Ovary (tissue), 9 donors: ENCODE measurements around the gene INHBB. TPM values are rescaled to one million over a fixed set of nuclear protein-coding genes. Genes with fewer than 3 reads are reported as not detected.

Source experiments
- DNase-seq, 5 donors: peaks; one replicate each; pipeline ENCODE4 v3.0.0-alpha.2; 2019 to 2020
- H3K27ac ChIP-seq, 2 donors: fragments of 200-600 bp; one replicate each; pipeline versions ENCODE4 v1.5.1 to v1.8.0; 2019 to 2022
- H3K27me3 ChIP-seq: fragments of 200-600 bp; one replicate; pipeline ENCODE4 v1.8.0; 2022
- H3K36me3 ChIP-seq: fragments of 200-600 bp; sonication (generic); one replicate; pipeline ENCODE4 v1.5.1; 2019
- H3K4me1 ChIP-seq: one replicate; pipeline ENCODE4 v1.8.1; 2013; ENCODE audit warnings: mild to moderate bottlenecking, moderate library complexity; ENCODE audit not compliant: insufficient read depth
- H3K4me3 ChIP-seq: fragments of 200-600 bp; sonication (generic); one replicate; pipeline ENCODE4 v1.5.1; 2017
- H3K9me3 ChIP-seq, 2 donors: fragments of 200-600 bp in 1 of 2; sonication (generic) in 1 of 2; one replicate each; pipeline versions ENCODE4 v1.5.1 to v1.8.1; 2013 to 2019; ENCODE audit warnings: mild to moderate bottlenecking in 1 of 2, moderate library complexity in 1 of 2
- EP300 ChIP-seq: sonication (generic); formaldehyde crosslinking; IDR thresholded peaks from one replicate; pipeline ENCODE4 v1.6.1; 2017; ENCODE audit warnings: antibody characterized with exemption
- POLR2A ChIP-seq: fragments of 450-650 bp; IDR thresholded peaks from one replicate; pipeline ENCODE4 v1.6.1; 2017; ENCODE audit warnings: antibody characterized with exemption, mild to moderate bottlenecking, moderate library complexity
- WGBS, 3 donors: extraction: QIAGEN DNeasy Blood & Tissue Kit in 1 of 3; methylation state at CpG; one replicate each; pipeline versions ENCODE4 v1.1.5 to v1.1.7; 2013 to 2017; 5-methylcytosine and 5-hydroxymethylcytosine counted together
- intact Hi-C, 4 donors: fragments of 100-400 bp; cut with DNase I; formaldehyde crosslinking; loops; one replicate each; pipeline versions ENCODE4 v1.11.0 to v1.15.1; 2022 to 2023
- polyA plus RNA-seq, 2 donors: library from polyadenylated mRNA; stranded (reverse); fragments of 200-250 nt in 1 of 2; fragments of 350-450 nt in 1 of 2; fragmentation: Illumina TruSeq in 1 of 2; extraction: RNeasy Lipid Tissue Mini Kit (QIAGEN cat#74804) in 1 of 2; gene quantifications; one replicate each; pipeline ENCODE4 v1.2.3, GENCODE V29; 2013 to 2014
- total RNA-seq, 7 donors: library from RNA; depleted of rRNA in 2 of 7; stranded (reverse); fragments of >200 nt in 2 of 7; fragmentation: NEBNext Ultra II Directional in 3 of 7; extraction: Animal tissue kit (Norgen Biotek cat#: 25700) in 3 of 7; gene quantifications; one replicate each; pipeline versions ENCODE4 v1.1.0 to v1.2.4, GENCODE V29; 2016 to 2023
- TF ChIP-seq, protein P1 (sequence below), 3 donors: fragments of 450-650 bp in 2 of 3; fragments of 200-600 bp in 1 of 3; IDR thresholded peaks; one replicate each; pipeline versions ENCODE4 v1.5.1 to v1.8.0; 2016 to 2022; ENCODE audit warnings: antibody characterized with exemption in 3 of 3, mild to moderate bottlenecking in 1 of 3
- donor health status: DM: no; HTN: no; CAD: no; lungs with moderate emphysema.
- donor health status: DM: no; HTN: no; CAD: no.
- donor health status: Bipolar disorder and iron deficiency.
- donor health status: DM: yes; HTN: yes; CAD: no.
- donor health status: DM: no; HTN: no; CAD: no.
- donor health status: DM: yes; HTN: yes; CAD: no.

The INHBB gene
- total and polyA plus RNA-seq, 9 donors, result 1.1 to 6.9 (median 4.0) TPM

DNA sequence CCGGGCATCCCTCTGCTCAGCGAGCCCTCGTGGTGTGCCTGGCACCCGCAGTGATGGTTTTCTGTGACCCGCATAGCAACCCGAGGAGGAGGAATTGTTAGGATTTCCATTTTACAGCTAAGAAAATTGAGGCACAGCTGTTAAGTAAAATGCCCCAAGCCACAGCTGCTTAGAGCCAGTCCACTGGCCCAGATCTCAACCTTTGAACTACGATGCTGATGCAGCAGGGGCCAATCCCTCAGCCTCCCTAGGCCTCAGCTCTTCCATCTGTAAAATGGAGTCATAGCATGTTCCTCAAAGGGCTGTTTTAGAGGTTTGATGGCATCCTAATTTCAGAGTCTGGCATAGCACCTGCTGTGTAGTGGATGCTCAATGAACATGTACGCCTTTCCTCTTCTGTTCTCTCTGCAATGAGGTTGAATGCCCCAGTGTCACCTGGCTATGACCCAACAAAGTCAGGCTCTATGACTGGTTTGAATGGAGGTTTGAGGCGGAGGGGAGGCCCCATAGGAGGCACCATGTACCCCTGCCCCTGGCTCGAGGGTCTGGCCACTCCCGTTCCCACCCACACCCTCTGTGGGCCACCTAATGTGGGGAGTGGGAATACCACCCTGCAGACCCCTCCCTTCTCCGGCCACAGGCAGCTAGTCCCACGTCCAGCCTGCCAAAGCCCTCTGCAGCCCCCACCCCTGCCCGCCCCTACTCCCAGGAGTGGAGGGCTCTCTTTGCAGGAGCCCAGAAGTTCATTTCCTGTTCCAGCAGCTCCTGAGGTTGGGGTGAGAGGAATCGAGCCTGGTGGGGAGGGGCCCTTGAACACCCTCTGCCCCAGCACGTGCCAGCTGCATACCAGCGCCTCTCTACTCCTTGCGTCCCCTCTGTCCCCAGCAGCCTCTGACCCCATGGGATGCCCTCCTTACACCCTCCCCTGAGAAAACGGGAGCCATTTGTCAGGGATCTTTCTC is 31.0 kb downstream of the INHBB start:
- H3K4me3 ChIP-seq, result no peak overlapping the region
- no peak for DNase-seq
- H3K36me3 ChIP-seq, result no peaks in the 10 kb centered on the region
- H3K27ac ChIP-seq, result no peak overlapping the region
- H3K9me3 ChIP-seq, result no peaks in the 10 kb centered on the region
- H3K4me1 ChIP-seq, result no peaks in the 10 kb centered on the region
- TF ChIP-seq, protein P1, sequence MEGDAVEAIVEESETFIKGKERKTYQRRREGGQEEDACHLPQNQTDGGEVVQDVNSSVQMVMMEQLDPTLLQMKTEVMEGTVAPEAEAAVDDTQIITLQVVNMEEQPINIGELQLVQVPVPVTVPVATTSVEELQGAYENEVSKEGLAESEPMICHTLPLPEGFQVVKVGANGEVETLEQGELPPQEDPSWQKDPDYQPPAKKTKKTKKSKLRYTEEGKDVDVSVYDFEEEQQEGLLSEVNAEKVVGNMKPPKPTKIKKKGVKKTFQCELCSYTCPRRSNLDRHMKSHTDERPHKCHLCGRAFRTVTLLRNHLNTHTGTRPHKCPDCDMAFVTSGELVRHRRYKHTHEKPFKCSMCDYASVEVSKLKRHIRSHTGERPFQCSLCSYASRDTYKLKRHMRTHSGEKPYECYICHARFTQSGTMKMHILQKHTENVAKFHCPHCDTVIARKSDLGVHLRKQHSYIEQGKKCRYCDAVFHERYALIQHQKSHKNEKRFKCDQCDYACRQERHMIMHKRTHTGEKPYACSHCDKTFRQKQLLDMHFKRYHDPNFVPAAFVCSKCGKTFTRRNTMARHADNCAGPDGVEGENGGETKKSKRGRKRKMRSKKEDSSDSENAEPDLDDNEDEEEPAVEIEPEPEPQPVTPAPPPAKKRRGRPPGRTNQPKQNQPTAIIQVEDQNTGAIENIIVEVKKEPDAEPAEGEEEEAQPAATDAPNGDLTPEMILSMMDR (IDR thresholded peaks at IDR 0.05), result no peak
- TF ChIP-seq EP300 (no peak), POLR2A (no peak)
- intact Hi-C loops, result no loop called here
- 77 to 81% (median 79%) methylated on average over 19 of the region's 19 CpGs for WGBS, 3 donors
- H3K27me3 ChIP-seq, result no peaks in the 10 kb centered on the region

DNA sequence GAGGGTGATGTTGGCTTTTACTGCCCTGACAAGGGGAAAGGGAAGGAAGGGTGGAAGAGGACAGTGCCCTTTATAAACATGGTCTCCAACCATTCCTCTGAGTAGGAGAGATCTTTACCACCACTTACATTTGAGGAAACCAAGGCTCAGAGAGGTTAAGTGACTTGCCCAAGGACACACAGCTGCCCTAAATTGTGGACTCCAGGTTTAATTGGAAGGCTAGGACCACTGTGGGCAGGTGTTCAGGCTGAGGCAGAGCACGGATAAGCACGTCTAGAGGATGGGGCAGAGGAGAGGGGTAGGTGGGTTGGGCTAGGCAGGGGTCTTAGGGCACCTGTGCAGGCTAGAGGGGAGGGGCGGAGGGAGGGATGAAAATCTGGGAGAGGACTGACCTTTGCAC is 32.7 kb downstream of the INHBB start:
- Histone ChIP-seq H3K9me3 (no peaks in the 10 kb centered on the region), H3K4me1 (no peaks in the 10 kb centered on the region), H3K27ac (no peak overlapping the region), H3K4me3 (no peak overlapping the region), H3K27me3 (no peaks in the 10 kb centered on the region), H3K36me3 (no peaks in the 10 kb centered on the region)
- WGBS, 3 donors, result 72 to 86% (median 85%) methylated on average over 3 of the region's 3 CpGs
- DNase-seq, result no peak
- intact Hi-C loops, result no loop called here
- TF ChIP-seq POLR2A (no peak), EP300 (no peak)
- TF ChIP-seq, protein P1 (IDR thresholded peaks at IDR 0.05), result no peak

DNA sequence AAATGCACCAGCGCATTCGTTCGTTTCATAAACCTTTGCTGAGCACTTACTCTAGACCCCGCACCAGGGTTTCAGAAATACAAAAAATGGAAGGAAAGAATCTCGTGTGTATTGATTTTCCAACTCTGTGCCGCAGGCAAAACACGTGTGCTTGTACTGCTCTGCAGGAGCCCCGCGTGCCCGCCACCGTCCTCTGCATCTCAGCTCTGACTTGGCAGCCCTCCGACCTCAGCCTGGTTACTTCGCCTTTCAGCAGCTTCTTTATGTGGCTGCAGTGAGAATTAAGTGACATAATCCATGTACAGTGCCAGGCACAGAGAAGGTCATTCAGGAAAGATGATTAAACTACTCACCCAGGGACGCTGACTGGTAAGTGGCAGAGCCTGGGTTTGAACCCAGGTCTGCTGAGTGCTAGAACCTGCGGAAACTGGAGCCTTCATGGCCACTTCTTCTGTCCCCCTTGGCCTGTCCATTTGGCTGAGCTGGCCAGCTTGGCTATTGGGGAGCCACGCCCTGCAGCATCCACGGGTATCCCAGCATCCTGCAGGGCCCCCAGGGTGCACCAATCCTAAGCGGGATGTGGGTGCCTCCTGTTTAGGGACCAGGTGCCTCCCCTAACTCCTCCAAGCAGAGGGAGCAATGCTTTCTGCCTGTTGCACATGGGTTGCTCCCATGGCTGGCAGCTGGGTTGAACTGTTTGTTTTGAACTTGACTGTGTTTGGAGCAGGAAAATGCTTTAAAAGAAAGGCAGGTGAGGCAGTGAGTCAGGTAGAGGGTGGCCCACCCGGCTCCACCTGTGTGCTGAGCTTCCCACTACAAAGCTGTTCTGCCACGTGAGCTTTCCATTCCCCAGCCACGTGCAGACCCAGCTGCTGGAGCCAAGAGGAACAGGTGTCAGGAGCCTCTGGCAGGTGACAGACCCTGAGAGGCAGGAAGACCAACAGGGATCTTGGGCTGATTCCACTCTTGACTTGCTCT is 34.3 kb downstream of the INHBB start:
- no peaks in the 10 kb centered on the region for H3K27me3 ChIP-seq
- intact Hi-C loops, result no loop called here
- H3K4me1 ChIP-seq, result no peaks in the 10 kb centered on the region
- TF ChIP-seq POLR2A, result no peak
- TF ChIP-seq, protein P1 (IDR thresholded peaks at IDR 0.05), result no peak
- TF ChIP-seq EP300, result no peak
- H3K4me3 ChIP-seq, result no peak overlapping the region
- H3K27ac ChIP-seq, result no peak overlapping the region
- WGBS, 3 donors, result 86 to 89% (median 87%) methylated on average over 21 of the region's 21 CpGs
- no peaks in the 10 kb centered on the region for H3K36me3 ChIP-seq
- DNase-seq, result no peak
- H3K9me3 ChIP-seq, result no peaks in the 10 kb centered on the region

DNA sequence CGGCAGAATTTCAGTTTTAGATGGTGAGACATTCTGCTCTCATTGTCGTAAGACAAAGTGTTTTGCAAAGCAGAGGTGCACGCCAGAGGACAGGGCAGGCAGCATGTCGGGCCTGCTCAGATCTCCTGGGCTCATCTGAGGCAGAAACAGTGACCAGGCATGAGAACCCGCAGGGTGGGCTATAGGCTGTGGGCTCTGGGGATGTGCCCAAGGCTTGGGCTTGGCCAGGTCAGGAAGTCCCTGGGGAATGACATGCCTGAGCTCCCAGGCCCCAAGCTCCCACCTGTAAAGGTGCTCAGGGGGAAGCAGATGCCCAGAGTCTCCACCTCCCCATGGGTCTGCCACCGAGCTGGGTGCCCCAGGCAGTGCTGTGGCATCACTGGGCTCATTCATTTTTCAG is 35.3 kb downstream of the INHBB start:
- intact Hi-C loops, result no loop called here

More for the DNA sequence above, 35.3 kb downstream of the INHBB start:
- Histone ChIP-seq H3K27ac (no peak overlapping the region), H3K27me3 (no peaks in the 10 kb centered on the region), H3K4me3 (no peak overlapping the region), H3K36me3 (no peaks in the 10 kb centered on the region), H3K4me1 (no peaks in the 10 kb centered on the region), H3K9me3 (no peaks in the 10 kb centered on the region)
- DNase-seq, result no peak
- 93 to 98% (median 93%) methylated on average over 6 of the region's 6 CpGs for WGBS, 3 donors
- TF ChIP-seq EP300 (no peak), POLR2A (no peak)
- TF ChIP-seq, protein P1 (IDR thresholded peaks at IDR 0.05), result no peak
